Ascending aorta (tissue), 2 donors: Measurements from ENCODE around the gene TAS1R1. TPM values are rescaled to one million over a fixed set of nuclear protein-coding genes. Genes with fewer than 3 reads are reported as not detected.

Experiments
- DNase-seq, 2 donors: peaks; one replicate each; pipeline ENCODE4 v3.0.0-alpha.2; 2019; ENCODE audit warnings: low spot score in 2 of 2
- H3K27ac ChIP-seq, 2 donors: fragments of 200-600 bp; sonication (generic); one replicate each; pipeline ENCODE4 v1.5.1; 2016 to 2017; ENCODE audit warnings: mild to moderate bottlenecking in 1 of 2
- H3K27me3 ChIP-seq: fragments of 200-600 bp; sonication (generic); one replicate; pipeline ENCODE4 v1.5.1; 2017
- H3K36me3 ChIP-seq, 2 donors: fragments of 200-600 bp; sonication (generic); one replicate each; pipeline ENCODE4 v1.5.1; 2016
- H3K4me1 ChIP-seq, 2 donors: fragments of 200-600 bp; sonication (generic); one replicate each; pipeline ENCODE4 v1.5.1; 2016 to 2017; ENCODE audit warnings: mild to moderate bottlenecking in 1 of 2
- H3K4me3 ChIP-seq, 2 donors: fragments of 200-600 bp; sonication (generic); one replicate each; pipeline ENCODE4 v1.5.1; 2016 to 2017; ENCODE audit warnings: mild to moderate bottlenecking in 1 of 2
- H3K9me3 ChIP-seq, 2 donors: fragments of 200-600 bp; sonication (generic); one replicate each; pipeline ENCODE4 v1.5.1; 2016
- intact Hi-C: fragments of 100-400 bp; cut with DNase I; formaldehyde crosslinking; loops from one replicate; pipeline ENCODE4 v1.15.1; 2023
- total RNA-seq: library from RNA; depleted of rRNA; stranded (reverse); fragments of >200 nt; gene quantifications from one replicate; pipeline ENCODE4 v1.1.0, GENCODE V29; 2016
- TF ChIP-seq, protein P1 (sequence below), 3 experiments: fragments of 200-600 bp in 2 of 3; fragments of 450-650 bp in 1 of 3; sonication (generic) in 2 of 3; IDR thresholded peaks; one replicate each; pipeline ENCODE4 v1.5.1; 2016 to 2019; ENCODE audit warnings: antibody characterized with exemption in 3 of 3, mild to moderate bottlenecking in 1 of 3, moderate library complexity in 1 of 3

The TAS1R1 gene
- total RNA-seq, 1 donor from 2014 or later, result not detected

DNA sequence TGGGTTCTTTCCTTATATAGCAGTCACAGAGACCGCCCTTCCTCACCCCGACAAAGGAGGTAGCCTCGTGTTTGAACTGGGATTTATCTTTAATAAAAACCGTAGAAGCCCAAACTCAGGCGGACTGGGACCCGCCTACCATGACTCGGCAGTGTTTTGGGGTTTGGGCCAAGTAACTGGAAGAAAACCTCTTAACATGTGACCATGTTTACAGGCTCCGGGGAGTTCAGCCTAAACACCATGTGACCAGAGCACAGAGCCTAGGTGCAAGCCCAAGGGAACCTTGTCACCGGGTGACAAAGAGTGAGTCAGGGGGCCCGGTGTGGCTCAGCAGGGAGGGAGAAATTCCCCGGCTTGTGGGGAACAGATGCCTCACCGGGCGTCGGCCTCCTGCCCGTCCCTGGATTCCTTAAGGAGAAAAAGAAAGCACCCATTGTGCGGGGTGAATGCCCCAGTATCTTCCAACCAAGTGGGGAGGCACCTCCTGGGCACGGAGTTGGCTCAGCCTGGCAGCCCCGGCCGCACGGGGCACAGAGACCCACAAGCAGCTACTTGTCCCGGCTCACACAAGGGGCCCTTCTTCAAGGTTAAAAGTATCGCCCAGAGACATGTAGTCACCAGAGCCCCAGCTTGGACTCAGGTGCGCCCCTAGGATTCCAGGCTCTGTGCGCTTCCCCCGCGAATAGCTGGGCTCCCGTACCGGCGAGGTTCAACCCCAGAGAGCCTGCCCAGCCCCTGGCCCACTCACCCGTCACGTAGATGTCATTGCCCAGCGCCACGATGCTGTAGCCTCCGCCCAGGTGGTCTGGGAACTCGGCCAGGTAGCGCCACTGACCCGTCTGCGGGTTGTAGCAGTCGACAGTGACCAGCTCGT is 46.2 kb downstream of the TAS1R1 start:
- peak; percentile 86 to 95 for DNase-seq
- Histone ChIP-seq H3K9me3 (no peaks in the 10 kb centered on the region), H3K36me3 (peaks cover 32 to 35% of the 10 kb centered on the region in 2 donors), H3K27me3 (no peaks in the 10 kb centered on the region), H3K4me1 (peaks cover 23 to 50% of the 10 kb centered on the region in 2 donors), H3K4me3 (peak overlapping the region; percentile 92 to 95), H3K27ac (peak overlapping the region; percentile 98 to 99)
- intact Hi-C loops, result loop anchor here (1.0 to 2.0 kb wide), 4 partner anchors 22 to 46 kb away; partner anchors contain the start of genes NOL9, TAS1R1 and ZBTB48
- TF ChIP-seq, protein P1, sequence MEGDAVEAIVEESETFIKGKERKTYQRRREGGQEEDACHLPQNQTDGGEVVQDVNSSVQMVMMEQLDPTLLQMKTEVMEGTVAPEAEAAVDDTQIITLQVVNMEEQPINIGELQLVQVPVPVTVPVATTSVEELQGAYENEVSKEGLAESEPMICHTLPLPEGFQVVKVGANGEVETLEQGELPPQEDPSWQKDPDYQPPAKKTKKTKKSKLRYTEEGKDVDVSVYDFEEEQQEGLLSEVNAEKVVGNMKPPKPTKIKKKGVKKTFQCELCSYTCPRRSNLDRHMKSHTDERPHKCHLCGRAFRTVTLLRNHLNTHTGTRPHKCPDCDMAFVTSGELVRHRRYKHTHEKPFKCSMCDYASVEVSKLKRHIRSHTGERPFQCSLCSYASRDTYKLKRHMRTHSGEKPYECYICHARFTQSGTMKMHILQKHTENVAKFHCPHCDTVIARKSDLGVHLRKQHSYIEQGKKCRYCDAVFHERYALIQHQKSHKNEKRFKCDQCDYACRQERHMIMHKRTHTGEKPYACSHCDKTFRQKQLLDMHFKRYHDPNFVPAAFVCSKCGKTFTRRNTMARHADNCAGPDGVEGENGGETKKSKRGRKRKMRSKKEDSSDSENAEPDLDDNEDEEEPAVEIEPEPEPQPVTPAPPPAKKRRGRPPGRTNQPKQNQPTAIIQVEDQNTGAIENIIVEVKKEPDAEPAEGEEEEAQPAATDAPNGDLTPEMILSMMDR (IDR thresholded peaks at IDR 0.05), result no peak

DNA sequence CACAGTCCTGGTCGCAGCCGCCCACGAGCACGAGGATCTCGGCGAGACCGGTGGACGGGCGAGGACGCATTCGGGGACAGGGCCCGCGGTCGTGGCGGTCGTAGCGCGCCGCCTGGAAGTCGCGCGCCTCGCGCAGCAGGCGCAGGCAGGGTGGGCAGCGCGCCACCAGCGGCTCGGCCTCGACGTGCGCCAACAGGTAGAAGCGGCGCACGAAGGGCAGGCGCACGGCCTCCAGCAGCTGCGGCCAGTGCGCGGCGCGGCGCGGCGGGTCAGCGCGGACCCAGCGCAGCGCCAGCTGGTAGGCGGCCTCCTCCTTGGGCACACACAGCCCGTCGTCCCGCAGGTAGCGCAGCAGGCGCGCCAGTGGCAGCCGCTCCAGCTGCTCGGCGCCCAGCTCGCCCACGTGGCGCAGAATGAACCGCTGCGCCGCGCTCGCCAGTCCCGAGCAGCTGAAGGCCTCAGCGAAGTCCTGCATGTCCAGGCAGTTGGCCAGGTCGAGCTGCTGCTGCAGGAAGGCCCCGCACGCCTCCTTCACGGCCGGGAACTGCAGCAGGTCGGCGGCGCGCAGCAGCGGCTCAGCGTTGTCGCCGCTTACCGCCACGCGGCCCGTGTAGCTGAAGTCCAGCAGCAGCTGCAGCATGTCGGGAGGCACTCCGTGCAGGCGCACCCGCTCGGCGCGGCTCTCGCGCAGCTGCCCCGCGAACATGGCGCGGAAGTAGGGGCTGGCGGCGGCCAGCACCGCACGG is 47.0 kb downstream of the TAS1R1 start:
- intact Hi-C loops, result loop anchor here (1.0 to 2.0 kb wide), 5 partner anchors 23 to 183 kb away; partner anchors contain the start of genes CAMTA1, NOL9, TAS1R1 and ZBTB48
- DNase-seq, result no peak
- H3K9me3 ChIP-seq, result no peaks in the 10 kb centered on the region
- TF ChIP-seq, protein P1 (IDR thresholded peaks at IDR 0.05), result no peak
- peak overlapping the region; percentile 92 to 95 for H3K4me3 ChIP-seq
- H3K4me1 ChIP-seq, result peaks cover 23 to 42% of the 10 kb centered on the region in 2 donors
- H3K27ac ChIP-seq, result peak overlapping the region; percentile 98 to 99
- H3K36me3 ChIP-seq, result peaks cover 26 to 27% of the 10 kb centered on the region in 2 donors
- H3K27me3 ChIP-seq, result no peaks in the 10 kb centered on the region

DNA sequence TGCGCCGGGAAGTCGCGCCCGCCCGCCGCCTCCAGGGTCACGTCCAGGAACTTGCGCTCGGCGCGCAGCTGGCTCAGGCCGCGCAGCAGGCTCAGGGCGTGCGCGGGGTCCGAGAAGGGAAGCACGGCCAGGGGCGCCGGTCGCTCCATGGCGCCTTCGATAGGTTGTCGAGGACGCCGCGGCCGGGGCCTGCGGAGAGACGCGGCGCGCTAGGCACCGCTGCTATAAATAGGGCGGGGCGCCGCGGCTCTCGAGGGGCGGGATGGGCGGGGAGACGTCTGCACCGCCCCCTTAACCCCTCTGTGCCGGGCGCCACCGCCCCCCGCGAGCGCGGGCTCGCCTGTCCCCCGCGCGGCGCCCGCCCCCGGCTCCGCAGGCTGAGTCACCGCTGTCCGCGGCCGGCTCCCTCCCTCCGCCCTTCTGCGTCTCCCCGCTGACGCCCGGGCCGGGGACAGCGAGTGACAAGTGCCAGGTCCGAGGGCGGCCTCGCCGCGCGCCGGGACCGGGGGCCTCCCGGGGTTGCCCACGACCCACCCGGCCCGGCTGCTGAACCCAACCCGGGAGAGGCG is 47.6 kb downstream of the TAS1R1 start, which contains the start of gene KLHL21:
TSS of gene KLHL21 (minus strand) at position 201 of the 569 bp plus-strand sequence. CDS start at position 149, 52 bp downstream.
- peak; percentile 77 to 96 for DNase-seq
- no peaks in the 10 kb centered on the region for H3K9me3 ChIP-seq
- intact Hi-C loops, result loop anchor here (2.0 kb wide), 1 partner anchor 182 kb away; the partner anchor contains the start of gene CAMTA1
- H3K36me3 ChIP-seq, result peaks cover 19 to 20% of the 10 kb centered on the region in 2 donors
- no peaks in the 10 kb centered on the region for H3K27me3 ChIP-seq
- peak within 1 kb of the TSS; percentile 98 to 99 for H3K27ac ChIP-seq
- TF ChIP-seq, protein P1 (IDR thresholded peaks at IDR 0.05), result no peak
- H3K4me1 ChIP-seq, result peaks cover 20 to 36% of the 10 kb centered on the region in 2 donors
- H3K4me3 ChIP-seq, result peak within 1 kb of the TSS; percentile 92 to 95

DNA sequence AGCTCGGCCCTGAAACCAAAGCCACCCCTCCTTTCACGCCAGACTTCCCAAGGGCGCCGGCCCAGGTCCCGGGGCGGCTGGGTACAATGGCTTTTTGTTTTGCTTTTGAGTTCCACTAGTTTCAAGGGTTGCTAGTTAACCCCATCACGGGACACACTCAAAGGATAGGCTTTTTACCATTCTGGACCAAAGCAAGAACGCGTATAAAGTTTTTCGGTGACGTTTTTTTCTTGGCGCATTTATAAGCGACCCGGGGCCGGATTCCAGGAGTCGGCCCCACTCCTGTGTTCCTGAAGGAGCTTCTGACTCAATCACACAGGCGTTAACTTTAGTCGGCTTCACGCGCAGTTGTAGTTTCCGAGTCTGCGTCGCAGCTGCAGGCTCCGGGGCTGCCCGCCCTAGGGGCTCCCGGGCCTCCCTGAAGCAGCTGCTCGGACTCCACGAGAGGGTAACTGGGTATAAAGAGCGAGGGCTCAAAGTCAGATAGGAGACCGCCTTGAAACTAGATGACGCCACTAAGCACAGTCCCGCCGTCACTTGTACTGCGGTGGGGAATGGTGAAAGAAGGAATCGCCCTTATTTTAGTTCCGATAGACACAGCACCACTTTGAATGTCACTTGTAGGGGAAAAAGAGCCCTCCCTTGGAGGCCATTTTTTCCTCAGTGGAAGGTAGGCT is 48.3 kb downstream of the TAS1R1 start:
- Histone ChIP-seq H3K27ac (peak overlapping the region; percentile 98 to 99), H3K36me3 (peaks cover 13 to 14% of the 10 kb centered on the region in 2 donors), H3K4me1 (peaks cover 15 to 30% of the 10 kb centered on the region in 2 donors), H3K27me3 (no peaks in the 10 kb centered on the region), H3K9me3 (no peaks in the 10 kb centered on the region), H3K4me3 (peak overlapping the region; percentile 92 to 95)
- intact Hi-C loops, result loop anchor here (2.0 kb wide), 1 partner anchor 181 kb away; the partner anchor contains the start of gene CAMTA1
- TF ChIP-seq, protein P1 (IDR thresholded peaks at IDR 0.05), result peak in 1 of 3 experiments; percentile 9
- peak in 1 of 2 donors; percentile 87 for DNase-seq
